Urothelium cell line (cell line): Measurements from ENCODE around the gene MAOB.
"Not testable (repeated sequence)": the region's sequence is repeated elsewhere in the genome, so short reads cannot be mapped to it uniquely, and the experiment has no call there.

Experiments
- DNase-seq: peaks from one replicate; pipeline ENCODE4 v3.0.0; 2011; ENCODE audit warnings: low spot score, mixed read lengths
- FAIRE-seq: peaks from 2 replicates; lab custom pipeline; 2011; peaks lifted over from hg19 to GRCh38; lab: Jason Lieb, UNC

Gene MAOB

GRCh38 chrX:43758044-43758443 is 124.2 kb downstream of the MAOB start:
- no peak for FAIRE-seq
- DNase-seq, result no peak

DNA sequence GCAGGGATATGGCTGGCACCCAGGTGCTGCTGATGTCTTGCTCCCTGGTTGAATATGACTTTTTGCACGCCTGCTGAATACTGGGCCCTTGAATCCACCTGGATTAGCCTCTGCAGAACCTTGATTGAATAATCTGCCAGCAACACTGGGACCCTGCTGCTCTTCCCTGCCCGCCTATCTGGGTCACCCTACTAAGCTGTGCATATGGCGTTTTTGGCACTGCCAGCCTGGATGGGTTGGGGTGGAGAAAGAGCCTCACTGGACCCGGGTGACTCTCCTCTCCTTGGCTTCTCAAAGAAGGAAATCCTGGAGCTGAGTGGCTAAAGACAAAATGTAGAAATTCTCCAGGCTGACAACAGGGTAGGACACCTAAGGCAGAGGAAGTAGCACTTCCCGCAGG is 126.2 kb downstream of the MAOB start:
- FAIRE-seq, result no peak

DNA sequence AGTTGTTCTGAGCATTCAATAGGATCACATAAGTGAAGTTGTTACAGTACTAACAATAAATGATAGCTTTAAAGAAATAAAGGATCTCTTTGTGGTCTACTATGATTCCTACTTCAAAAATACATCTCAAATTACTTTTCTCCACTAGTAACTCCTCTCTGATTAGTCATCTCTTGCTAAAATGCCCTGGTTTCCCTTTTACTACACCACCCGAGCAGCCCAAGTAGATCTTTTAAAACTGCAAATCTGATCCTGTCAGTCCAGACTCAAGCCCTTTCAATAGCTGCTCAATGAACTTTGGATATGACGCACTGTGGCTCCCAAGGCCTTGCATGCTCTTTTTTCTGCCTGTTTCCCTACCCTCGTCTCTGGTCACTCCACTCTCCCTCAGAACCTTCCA is 128.6 kb downstream of the MAOB start:
- DNase-seq (no peak), FAIRE-seq (no peak)

More for the DNA sequence above, 126.2 kb downstream of the MAOB start:
- no peak for DNase-seq

DNA sequence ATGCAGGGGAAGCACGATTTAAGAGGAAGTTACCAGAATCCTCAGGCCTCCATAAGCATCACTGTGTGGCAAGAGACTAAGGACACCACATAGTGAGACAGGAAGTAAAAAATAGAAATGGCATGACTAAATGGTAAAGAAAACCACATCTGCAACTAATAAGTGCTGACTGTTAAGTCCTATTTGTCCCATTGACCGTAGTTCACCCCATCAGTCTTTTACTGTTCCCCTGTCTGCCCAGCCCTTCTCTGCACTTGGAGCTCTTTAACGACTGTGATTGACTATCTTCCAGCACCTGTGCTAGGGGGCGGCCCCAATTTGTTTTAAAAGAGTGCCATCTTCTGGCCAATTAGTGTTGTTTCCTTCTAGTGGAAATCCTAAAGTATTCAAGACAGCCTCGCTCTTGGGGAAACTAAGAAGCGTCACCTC is 132.0 kb downstream of the MAOB start:
- FAIRE-seq (no peak), DNase-seq (peak; percentile 44)

GRCh38 chrX:43747476-43747875 is 134.8 kb downstream of the MAOB start:
- no peak for FAIRE-seq
- no peak for DNase-seq

- no peak for DNase-seq
- FAIRE-seq, result no peak
These were observed 136.1 kb downstream of the MAOB start for GRCh38 chrX:43745938-43746721.

GRCh38 chrX:43744284-43744683 is 138.0 kb downstream of the MAOB start:
- FAIRE-seq, result no peak

DNA sequence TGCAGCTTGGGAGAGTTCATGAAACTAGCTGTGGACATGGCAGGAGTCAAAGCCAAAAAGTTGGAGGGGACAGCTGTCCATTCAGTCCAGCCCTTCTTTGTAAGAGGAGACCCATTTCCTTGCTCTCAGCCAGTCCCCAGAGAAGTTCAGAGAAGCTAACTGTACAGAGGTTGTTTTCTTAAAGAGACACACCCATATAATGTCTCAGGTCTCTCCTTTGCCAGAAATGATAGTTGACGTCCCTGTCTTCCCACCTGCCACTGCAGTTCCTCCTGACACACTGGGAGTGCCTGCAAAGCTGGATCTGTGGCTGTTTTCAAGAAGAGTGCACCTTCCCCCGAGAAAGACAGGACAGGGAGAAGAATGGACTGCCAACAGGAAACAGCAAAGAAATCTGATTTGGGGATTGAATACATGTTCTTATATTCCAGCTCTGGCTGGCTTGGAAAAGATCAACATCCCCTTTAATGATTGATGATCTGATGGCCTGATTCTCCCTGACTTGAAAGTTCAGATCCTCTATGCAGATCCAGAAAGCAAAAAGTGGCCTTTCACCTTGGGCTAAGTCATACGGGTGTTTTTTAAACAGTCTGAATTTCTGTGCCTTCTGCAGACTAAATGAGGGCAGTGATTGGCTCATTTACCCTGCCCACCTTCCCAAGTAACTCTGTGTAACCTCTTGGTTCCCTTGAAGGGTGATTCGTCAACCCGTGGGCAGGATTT is 139.0 kb downstream of the MAOB start:
- DNase-seq (no peak), FAIRE-seq (no peak)

More at GRCh38 chrX:43744284-43744683, 138.0 kb downstream of the MAOB start:
- DNase-seq, result no peak

- FAIRE-seq (no peak), DNase-seq (no peak)
These were observed 140.2 kb downstream of the MAOB start for GRCh38 chrX:43741843-43742573.

DNA sequence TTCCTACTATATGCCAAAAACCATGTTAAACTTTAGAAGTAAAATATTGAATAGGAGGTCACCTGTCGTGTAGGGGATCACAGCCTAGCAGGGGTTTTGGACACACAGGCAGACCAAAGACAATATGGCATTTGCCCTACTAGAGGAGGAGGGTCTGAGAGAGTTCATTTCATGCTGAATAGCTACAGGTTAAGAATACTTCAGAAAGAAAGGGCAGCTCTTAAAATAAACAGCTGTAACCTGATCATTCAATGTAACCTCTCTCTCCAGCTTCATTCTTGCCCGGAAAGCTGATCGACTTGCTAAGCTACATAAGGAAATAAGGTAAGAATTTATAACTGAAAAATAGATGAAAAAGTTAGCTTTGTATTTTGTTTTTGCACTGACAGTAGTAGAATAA is 146.3 kb downstream of the MAOB start:
- DNase-seq (no peak), FAIRE-seq (no peak)

DNA sequence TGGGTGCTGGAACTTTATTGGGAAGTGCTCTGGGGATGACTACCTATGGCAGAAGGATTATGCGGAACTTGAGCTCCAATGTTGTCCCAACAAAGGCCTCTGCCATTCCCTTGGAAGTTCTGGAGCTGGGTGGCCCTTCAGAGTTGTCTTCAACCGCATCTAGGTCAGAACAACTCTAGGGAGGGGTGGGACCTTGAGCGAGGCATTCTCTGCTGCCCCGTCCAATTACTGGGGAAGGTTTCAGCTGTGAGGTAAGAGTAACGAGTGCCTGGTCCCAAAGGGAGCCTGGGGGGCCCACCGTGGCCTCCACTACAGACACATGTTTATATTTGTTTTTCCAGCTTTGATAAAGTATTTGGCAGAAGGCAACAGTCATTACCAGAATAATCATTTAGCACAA is 146.7 kb downstream of the MAOB start:
- DNase-seq (no peak), FAIRE-seq (no peak)

- FAIRE-seq (no peak), DNase-seq (no peak)
These were observed 147.8 kb downstream of the MAOB start for GRCh38 chrX:43734444-43734843.

GRCh38 chrX:43733699-43734098 is 148.6 kb downstream of the MAOB start:
- DNase-seq (no peak), FAIRE-seq (no peak)

- FAIRE-seq (no peak), DNase-seq (no peak)
These were observed 151.2 kb downstream of the MAOB start for GRCh38 chrX:43731086-43731485.

- no peak for FAIRE-seq
These were observed 153.3 kb downstream of the MAOB start for GRCh38 chrX:43728966-43729365.

DNA sequence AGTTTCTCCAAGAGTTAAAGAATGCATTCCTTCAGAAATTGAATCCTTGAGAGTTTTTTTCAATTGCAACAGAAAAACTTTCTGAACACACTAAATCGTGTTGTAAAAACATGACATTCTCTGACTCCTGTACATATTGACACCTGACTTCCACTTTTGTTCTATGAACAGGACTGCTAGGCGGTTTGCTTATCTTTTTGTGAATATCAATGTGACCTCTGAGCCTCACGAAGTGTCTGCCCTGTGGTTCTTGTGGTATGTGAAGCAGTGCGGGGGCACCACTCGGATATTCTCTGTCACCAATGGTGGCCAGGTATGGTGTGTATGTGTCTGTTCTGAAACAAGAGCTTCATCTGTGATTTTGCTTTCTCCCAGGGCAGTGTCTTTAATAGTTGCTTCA is 154.2 kb downstream of the MAOB start:
- no peak for DNase-seq
- FAIRE-seq, result no peak

More at GRCh38 chrX:43728966-43729365, 153.3 kb downstream of the MAOB start:
- no peak for DNase-seq

DNA sequence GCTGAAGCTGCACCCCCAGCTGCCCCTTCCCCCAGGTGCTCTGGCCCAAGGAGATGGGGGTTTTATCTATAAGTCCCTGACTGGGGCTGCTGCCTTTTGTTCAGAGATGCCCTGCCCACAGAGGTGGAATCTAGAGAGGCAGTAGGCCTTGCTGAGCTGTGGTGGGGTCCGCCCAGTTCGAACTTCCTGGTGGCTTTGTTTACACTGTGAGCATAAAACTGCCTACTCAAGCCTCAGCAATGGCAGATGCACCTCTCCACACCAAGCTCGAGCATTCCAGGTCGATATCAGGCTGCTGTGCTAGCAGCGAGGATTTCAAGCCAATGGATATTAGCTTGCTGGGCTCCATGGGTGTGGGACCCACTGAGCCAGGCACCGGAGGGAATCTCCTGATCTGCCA is 155.0 kb downstream of the MAOB start:
- FAIRE-seq, DNase-seq: not testable (repeated sequence)

- DNase-seq, FAIRE-seq: not testable (repeated sequence)
These were observed 157.0 kb downstream of the MAOB start for GRCh38 chrX:43725227-43725626.

DNA sequence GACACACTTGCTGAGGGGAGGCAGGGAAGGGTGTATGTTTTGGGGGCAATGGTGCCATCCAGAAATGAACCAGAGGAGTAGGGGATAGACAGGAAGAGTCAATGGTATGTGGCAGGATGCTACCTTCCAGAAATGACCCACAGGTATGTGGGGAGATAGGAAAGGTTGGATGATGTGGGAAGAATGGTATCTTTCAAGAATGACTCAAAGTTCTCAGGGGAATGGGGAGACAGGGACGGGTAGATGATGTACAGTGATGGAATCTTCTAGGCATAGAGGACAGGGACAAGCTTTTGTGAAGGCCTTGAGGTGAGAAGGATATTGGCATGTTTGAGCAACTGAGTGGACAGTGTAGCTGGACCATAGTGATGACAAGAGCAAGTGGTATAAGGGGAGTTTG is 161.3 kb downstream of the MAOB start:
- no peak for FAIRE-seq

DNA sequence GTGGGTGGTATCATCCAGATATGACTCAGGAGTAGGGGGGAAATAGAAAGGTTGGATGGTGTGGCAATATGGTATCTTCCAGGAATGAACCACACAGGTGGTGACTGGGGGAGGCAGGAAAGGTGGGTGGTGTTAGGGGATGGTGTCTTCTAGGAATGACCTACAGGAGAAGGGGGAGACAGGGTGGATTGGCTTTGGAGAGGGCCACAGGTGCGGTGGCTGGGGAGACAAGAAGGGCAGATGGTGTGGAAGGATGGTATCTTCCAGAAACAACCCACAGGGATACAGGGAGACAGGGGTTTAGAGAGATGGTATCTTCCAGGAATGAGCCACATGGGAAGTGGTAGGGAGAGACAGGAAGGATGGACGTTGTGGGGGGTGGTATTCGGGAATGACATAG is 162.2 kb downstream of the MAOB start:
- FAIRE-seq, result no peak
- no peak for DNase-seq

More for the DNA sequence above, 161.3 kb downstream of the MAOB start:
- no peak for DNase-seq

GRCh38 chrX:43718956-43719355 is 163.3 kb downstream of the MAOB start:
- peak; percentile 15 for DNase-seq
- FAIRE-seq, result no peak
